ENCODE measurements around the gene FGD6.
"Not testable (repeated sequence)": the region's sequence is repeated elsewhere in the genome, so short reads cannot be mapped to it uniquely, and the experiment has no call there.

The FGD6 gene

GRCh38 chr12:95118788-95119179 is 98.5 kb downstream of the FGD6 start:
- DNase-seq = no peak

- no peak for DNase-seq
These were observed 99.0 kb downstream of the FGD6 start for GRCh38 chr12:95118138-95118787.

- peak in 3 of 14 donors; percentile 1 to 66 (median 6) for DNase-seq
These were observed 100.1 kb downstream of the FGD6 start for GRCh38 chr12:95117178-95117599.

- no peak for DNase-seq
These were observed 100.5 kb downstream of the FGD6 start for GRCh38 chr12:95116773-95117172.

- DNase-seq = no peak
These were observed 100.9 kb downstream of the FGD6 start for GRCh38 chr12:95116341-95116740.

- no peak for DNase-seq
These were observed 101.6 kb downstream of the FGD6 start for GRCh38 chr12:95115641-95116040.

GRCh38 chr12:95114766-95115405 is 102.4 kb downstream of the FGD6 start:
- DNase-seq = peak in 1 of 14 donors; percentile 6

GRCh38 chr12:95107362-95107761 is 109.9 kb downstream of the FGD6 start:
- DNase-seq = no peak

GRCh38 chr12:95105540-95105939 is 111.7 kb downstream of the FGD6 start:
- DNase-seq = no peak

GRCh38 chr12:95104919-95105452 is 112.3 kb downstream of the FGD6 start:
- DNase-seq = no peak

- DNase-seq = no peak
These were observed 114.2 kb downstream of the FGD6 start for GRCh38 chr12:95102916-95103671.

- DNase-seq = not testable (repeated sequence)
These were observed 115.3 kb downstream of the FGD6 start for GRCh38 chr12:95101957-95102356.

GRCh38 chr12:95100264-95101190 is 116.7 kb downstream of the FGD6 start:
- no peak for DNase-seq

GRCh38 chr12:95099270-95099790 is 117.9 kb downstream of the FGD6 start:
- DNase-seq = no peak

- peak in 2 of 14 donors; percentile 13 to 96 for DNase-seq
These were observed 120.4 kb downstream of the FGD6 start for GRCh38 chr12:95096852-95097251.

- peak in 1 of 14 donors; percentile 79 for DNase-seq
These were observed 120.9 kb downstream of the FGD6 start for GRCh38 chr12:95096378-95096777.

GRCh38 chr12:95095866-95096265 is 121.4 kb downstream of the FGD6 start:
- DNase-seq = not testable (repeated sequence)

- DNase-seq = no peak
These were observed 127.8 kb downstream of the FGD6 start for GRCh38 chr12:95089462-95089861.

- no peak for DNase-seq
These were observed 128.9 kb downstream of the FGD6 start for GRCh38 chr12:95088379-95088778.

- DNase-seq = no peak
These were observed 131.7 kb downstream of the FGD6 start for GRCh38 chr12:95085612-95086011.

- no peak for DNase-seq
These were observed 133.3 kb downstream of the FGD6 start for GRCh38 chr12:95083938-95084337.

- DNase-seq = no peak
These were observed 133.8 kb downstream of the FGD6 start for GRCh38 chr12:95083471-95083870.
